WTC11 (cell line): ENCODE measurements around the gene PGF. TPM values are rescaled to one million over a fixed set of nuclear protein-coding genes. Genes with fewer than 3 reads are reported as not detected.

ENCODE experiments used
- E2F1 ChIP-seq: sonication (generic); formaldehyde crosslinking; IDR thresholded peaks from 2 replicates; pipeline ENCODE4 v1.8.0; 2022; ENCODE audit warnings: mild to moderate bottlenecking, missing genetic modification reagents
- FOXJ3 ChIP-seq: sonication (generic); formaldehyde crosslinking; IDR thresholded peaks from 2 replicates; pipeline ENCODE4 v1.9.0; 2021; ENCODE audit warnings: missing genetic modification reagents, mild to moderate bottlenecking, borderline replicate concordance
- FOXP4 ChIP-seq: sonication (generic); formaldehyde crosslinking; IDR thresholded peaks from 2 replicates; pipeline ENCODE4 v1.8.0; 2022; ENCODE audit warnings: mild to moderate bottlenecking, missing genetic modification reagents
- GRHL2 ChIP-seq: fragments of 250-450 bp; sonication (Bioruptor Pico); IDR thresholded peaks from 2 replicates; pipeline ENCODE4 v1.8.0; 2022; ENCODE audit warnings: mild to moderate bottlenecking, moderate library complexity; ENCODE audit not compliant: insufficient replicate concordance, severe bottlenecking
- MYBL2 ChIP-seq: sonication (generic); formaldehyde crosslinking; IDR thresholded peaks from 2 replicates; pipeline ENCODE4 v1.8.1; 2023; ENCODE audit warnings: mild to moderate bottlenecking, moderate library complexity, missing genetic modification reagents
- SMAD4 ChIP-seq: sonication (generic); formaldehyde crosslinking; IDR thresholded peaks from 2 replicates; pipeline ENCODE4 v1.8.0; 2022; ENCODE audit warnings: mild to moderate bottlenecking, missing genetic modification reagents
- ZNF121 ChIP-seq: sonication (generic); formaldehyde crosslinking; IDR thresholded peaks from 2 replicates; pipeline ENCODE4 v1.8.0; 2023; ENCODE audit warnings: missing genetic modification reagents
- ZNF138 ChIP-seq: sonication (generic); formaldehyde crosslinking; conservative IDR thresholded peaks from 2 replicates; pipeline ENCODE4 v1.8.1; 2022; ENCODE audit warnings: mild to moderate bottlenecking, moderate library complexity, missing genetic modification reagents
- ZNF416 ChIP-seq: fragments of 250-450 bp; sonication (Bioruptor Pico); IDR thresholded peaks from 2 replicates; pipeline ENCODE4 v1.9.0; 2021; ENCODE audit warnings: mild to moderate bottlenecking, inconsistent platforms
- ZNF512 ChIP-seq: sonication (generic); formaldehyde crosslinking; IDR thresholded peaks from 2 replicates; pipeline ENCODE4 v1.8.1; 2022; ENCODE audit warnings: missing genetic modification reagents, borderline replicate concordance
- total RNA-seq: library from RNA; stranded (reverse); gene quantifications from 3 replicates; pipeline ENCODE4 v1.2.3, GENCODE V29; 2021
- TF ChIP-seq, protein P1 (sequence below): sonication (generic); formaldehyde crosslinking; IDR thresholded peaks from 2 replicates; pipeline ENCODE4 v1.8.1; 2023; ENCODE audit warnings: mild to moderate bottlenecking, moderate library complexity, missing genetic modification reagents
- TF ChIP-seq, protein P2 (sequence below): sonication (generic); formaldehyde crosslinking; IDR thresholded peaks from 2 replicates; pipeline ENCODE4 v1.8.1; 2023; ENCODE audit warnings: mild to moderate bottlenecking, missing genetic modification reagents
- TF ChIP-seq, protein P3 (sequence below): fragments of 250-450 bp; sonication (Bioruptor Pico); IDR thresholded peaks from 2 replicates; pipeline ENCODE4 v1.9.0; 2021; ENCODE audit warnings: mild to moderate bottlenecking, borderline replicate concordance
- TF ChIP-seq, protein P4 (sequence below): sonication (generic); formaldehyde crosslinking; IDR thresholded peaks from 2 replicates; pipeline ENCODE4 v1.8.1; 2023; ENCODE audit warnings: mild to moderate bottlenecking, missing genetic modification reagents, moderate library complexity
- TF ChIP-seq, protein P5 (sequence below): sonication (generic); formaldehyde crosslinking; conservative IDR thresholded peaks from 2 replicates; pipeline ENCODE4 v1.8.1; 2023; ENCODE audit warnings: mild to moderate bottlenecking, low read depth, missing genetic modification reagents, moderate library complexity
- TF ChIP-seq, protein P6 (sequence below): sonication (generic); formaldehyde crosslinking; conservative IDR thresholded peaks from 2 replicates; pipeline ENCODE4 v1.8.1; 2022; ENCODE audit warnings: mild to moderate bottlenecking, missing genetic modification reagents

PGF gene
- total RNA-seq, 1 experiment from 2014 or later, result 6.7 TPM

DNA sequence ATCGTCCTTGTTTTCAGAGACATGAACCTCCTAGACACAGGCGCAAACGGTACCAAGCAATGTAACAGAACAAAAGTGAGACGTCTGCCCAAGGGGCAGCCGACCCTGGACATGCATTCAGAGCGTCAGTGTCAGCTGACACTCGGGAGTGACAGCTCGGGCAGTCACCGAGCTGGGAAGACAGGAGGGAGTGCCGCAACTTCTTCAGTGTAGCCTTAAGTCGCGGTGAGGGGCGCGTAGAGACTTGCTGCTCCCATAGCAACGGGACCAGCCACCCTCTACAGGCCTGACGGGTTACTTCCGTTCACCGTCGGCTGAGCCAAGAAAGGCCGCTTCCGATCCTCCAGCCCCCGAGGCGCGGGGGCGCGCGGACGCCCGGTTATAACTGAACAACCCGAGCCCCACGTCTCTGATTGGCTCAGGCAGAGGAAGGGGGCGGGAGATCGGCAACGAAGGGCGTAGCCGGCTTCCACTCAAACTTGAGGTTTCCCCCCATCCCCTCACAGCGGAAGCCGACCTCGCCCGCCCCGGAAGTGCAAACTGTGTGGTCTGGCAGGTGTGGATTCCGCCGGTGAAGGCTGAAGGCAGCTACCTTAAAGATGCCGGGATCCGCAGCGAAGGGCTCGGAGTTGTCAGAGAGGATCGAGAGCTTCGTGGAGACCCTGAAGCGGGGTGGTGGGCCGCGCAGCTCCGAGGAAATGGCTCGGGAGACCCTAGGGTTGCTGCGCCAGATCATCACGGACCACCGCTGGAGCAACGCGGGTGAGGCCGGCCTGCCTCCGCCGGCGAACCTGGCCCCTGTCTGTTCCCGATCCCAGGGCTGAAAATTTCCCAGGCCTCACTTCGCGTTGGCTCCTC is 47.2 kb upstream of the PGF start, which contains the start of gene EIF2B2 (continued):
- TF ChIP-seq ZNF512 (CRISPR knock-in tag) (no peak), ZNF121 (CRISPR knock-in tag) (no peak), GRHL2 (CRISPR knock-in tag) (no peak), MYBL2 (CRISPR knock-in tag) (no peak; the same call in 1 of the 2 replicates), ZNF138 (CRISPR knock-in tag) (no peak), SMAD4 (no peak), FOXP4 (CRISPR knock-in tag) (no peak), ZNF416 (CRISPR knock-in tag) (no peak), FOXJ3 (CRISPR knock-in tag) (no peak), E2F1 (CRISPR knock-in tag) (no peak)
- TF ChIP-seq, protein P1, sequence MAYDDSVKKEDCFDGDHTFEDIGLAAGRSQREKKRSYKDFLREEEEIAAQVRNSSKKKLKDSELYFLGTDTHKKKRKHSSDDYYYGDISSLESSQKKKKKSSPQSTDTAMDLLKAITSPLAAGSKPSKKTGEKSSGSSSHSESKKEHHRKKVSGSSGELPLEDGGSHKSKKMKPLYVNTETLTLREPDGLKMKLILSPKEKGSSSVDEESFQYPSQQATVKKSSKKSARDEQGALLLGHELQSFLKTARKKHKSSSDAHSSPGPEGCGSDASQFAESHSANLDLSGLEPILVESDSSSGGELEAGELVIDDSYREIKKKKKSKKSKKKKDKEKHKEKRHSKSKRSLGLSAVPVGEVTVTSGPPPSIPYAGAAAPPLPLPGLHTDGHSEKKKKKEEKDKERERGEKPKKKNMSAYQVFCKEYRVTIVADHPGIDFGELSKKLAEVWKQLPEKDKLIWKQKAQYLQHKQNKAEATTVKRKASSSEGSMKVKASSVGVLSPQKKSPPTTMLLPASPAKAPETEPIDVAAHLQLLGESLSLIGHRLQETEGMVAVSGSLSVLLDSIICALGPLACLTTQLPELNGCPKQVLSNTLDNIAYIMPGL (CRISPR knock-in tag), result no peak
- TF ChIP-seq, protein P2, sequence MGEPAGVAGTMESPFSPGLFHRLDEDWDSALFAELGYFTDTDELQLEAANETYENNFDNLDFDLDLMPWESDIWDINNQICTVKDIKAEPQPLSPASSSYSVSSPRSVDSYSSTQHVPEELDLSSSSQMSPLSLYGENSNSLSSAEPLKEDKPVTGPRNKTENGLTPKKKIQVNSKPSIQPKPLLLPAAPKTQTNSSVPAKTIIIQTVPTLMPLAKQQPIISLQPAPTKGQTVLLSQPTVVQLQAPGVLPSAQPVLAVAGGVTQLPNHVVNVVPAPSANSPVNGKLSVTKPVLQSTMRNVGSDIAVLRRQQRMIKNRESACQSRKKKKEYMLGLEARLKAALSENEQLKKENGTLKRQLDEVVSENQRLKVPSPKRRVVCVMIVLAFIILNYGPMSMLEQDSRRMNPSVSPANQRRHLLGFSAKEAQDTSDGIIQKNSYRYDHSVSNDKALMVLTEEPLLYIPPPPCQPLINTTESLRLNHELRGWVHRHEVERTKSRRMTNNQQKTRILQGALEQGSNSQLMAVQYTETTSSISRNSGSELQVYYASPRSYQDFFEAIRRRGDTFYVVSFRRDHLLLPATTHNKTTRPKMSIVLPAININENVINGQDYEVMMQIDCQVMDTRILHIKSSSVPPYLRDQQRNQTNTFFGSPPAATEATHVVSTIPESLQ (CRISPR knock-in tag), result no peak
- TF ChIP-seq, protein P3, sequence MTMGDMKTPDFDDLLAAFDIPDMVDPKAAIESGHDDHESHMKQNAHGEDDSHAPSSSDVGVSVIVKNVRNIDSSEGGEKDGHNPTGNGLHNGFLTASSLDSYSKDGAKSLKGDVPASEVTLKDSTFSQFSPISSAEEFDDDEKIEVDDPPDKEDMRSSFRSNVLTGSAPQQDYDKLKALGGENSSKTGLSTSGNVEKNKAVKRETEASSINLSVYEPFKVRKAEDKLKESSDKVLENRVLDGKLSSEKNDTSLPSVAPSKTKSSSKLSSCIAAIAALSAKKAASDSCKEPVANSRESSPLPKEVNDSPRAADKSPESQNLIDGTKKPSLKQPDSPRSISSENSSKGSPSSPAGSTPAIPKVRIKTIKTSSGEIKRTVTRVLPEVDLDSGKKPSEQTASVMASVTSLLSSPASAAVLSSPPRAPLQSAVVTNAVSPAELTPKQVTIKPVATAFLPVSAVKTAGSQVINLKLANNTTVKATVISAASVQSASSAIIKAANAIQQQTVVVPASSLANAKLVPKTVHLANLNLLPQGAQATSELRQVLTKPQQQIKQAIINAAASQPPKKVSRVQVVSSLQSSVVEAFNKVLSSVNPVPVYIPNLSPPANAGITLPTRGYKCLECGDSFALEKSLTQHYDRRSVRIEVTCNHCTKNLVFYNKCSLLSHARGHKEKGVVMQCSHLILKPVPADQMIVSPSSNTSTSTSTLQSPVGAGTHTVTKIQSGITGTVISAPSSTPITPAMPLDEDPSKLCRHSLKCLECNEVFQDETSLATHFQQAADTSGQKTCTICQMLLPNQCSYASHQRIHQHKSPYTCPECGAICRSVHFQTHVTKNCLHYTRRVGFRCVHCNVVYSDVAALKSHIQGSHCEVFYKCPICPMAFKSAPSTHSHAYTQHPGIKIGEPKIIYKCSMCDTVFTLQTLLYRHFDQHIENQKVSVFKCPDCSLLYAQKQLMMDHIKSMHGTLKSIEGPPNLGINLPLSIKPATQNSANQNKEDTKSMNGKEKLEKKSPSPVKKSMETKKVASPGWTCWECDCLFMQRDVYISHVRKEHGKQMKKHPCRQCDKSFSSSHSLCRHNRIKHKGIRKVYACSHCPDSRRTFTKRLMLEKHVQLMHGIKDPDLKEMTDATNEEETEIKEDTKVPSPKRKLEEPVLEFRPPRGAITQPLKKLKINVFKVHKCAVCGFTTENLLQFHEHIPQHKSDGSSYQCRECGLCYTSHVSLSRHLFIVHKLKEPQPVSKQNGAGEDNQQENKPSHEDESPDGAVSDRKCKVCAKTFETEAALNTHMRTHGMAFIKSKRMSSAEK (CRISPR knock-in tag), result no peak
- TF ChIP-seq, protein P4, sequence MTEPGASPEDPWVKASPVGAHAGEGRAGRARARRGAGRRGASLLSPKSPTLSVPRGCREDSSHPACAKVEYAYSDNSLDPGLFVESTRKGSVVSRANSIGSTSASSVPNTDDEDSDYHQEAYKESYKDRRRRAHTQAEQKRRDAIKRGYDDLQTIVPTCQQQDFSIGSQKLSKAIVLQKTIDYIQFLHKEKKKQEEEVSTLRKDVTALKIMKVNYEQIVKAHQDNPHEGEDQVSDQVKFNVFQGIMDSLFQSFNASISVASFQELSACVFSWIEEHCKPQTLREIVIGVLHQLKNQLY, result no peak
- TF ChIP-seq, protein P5, sequence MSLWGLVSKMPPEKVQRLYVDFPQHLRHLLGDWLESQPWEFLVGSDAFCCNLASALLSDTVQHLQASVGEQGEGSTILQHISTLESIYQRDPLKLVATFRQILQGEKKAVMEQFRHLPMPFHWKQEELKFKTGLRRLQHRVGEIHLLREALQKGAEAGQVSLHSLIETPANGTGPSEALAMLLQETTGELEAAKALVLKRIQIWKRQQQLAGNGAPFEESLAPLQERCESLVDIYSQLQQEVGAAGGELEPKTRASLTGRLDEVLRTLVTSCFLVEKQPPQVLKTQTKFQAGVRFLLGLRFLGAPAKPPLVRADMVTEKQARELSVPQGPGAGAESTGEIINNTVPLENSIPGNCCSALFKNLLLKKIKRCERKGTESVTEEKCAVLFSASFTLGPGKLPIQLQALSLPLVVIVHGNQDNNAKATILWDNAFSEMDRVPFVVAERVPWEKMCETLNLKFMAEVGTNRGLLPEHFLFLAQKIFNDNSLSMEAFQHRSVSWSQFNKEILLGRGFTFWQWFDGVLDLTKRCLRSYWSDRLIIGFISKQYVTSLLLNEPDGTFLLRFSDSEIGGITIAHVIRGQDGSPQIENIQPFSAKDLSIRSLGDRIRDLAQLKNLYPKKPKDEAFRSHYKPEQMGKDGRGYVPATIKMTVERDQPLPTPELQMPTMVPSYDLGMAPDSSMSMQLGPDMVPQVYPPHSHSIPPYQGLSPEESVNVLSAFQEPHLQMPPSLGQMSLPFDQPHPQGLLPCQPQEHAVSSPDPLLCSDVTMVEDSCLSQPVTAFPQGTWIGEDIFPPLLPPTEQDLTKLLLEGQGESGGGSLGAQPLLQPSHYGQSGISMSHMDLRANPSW (CRISPR knock-in tag), result no peak
- TF ChIP-seq, protein P6, sequence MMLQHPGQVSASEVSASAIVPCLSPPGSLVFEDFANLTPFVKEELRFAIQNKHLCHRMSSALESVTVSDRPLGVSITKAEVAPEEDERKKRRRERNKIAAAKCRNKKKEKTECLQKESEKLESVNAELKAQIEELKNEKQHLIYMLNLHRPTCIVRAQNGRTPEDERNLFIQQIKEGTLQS (CRISPR knock-in tag), result no peak
